HG02981 (cell line): ENCODE measurements around the gene CDH2.
"Not testable (repeated sequence)": the region's sequence is repeated elsewhere in the genome, so short reads cannot be mapped to it uniquely, and the experiment has no call there.

Experiments used
- ATAC-seq: cut with Tn5 transposase; IDR thresholded peaks from one replicate; pipeline ENCODE4 v1.9.1; 2021; ENCODE audit warnings: mild to moderate bottlenecking, moderate library complexity; ENCODE audit not compliant: unreplicated experiment

The CDH2 gene

GRCh38 chr18:27931535-27931934, 245.4 kb downstream of the CDH2 start:
- no peak for ATAC-seq

- ATAC-seq = no peak
Observed at GRCh38 chr18:27922780-27923179, 254.2 kb downstream of the CDH2 start.

- no peak for ATAC-seq
Observed at GRCh38 chr18:27921904-27922751, 254.8 kb downstream of the CDH2 start.

- no peak for ATAC-seq
Observed at GRCh38 chr18:27921392-27921791, 255.5 kb downstream of the CDH2 start.

- ATAC-seq = no peak
Observed at GRCh38 chr18:27920836-27921235, 256.1 kb downstream of the CDH2 start.

- not testable (repeated sequence) for ATAC-seq
Observed at GRCh38 chr18:27906189-27906588, 270.7 kb downstream of the CDH2 start.

- no peak for ATAC-seq
Observed at GRCh38 chr18:27903906-27904305, 273.0 kb downstream of the CDH2 start.

- ATAC-seq = no peak
Observed at GRCh38 chr18:27901424-27902226, 275.3 kb downstream of the CDH2 start.
